ENCODE data around the gene C1orf116.
A peak's percentile ranks its signal among the peaks of the same experiment; 100 is the strongest.

- TF ChIP-seq ZNF687 (IDR thresholded peaks at IDR 0.05) (no peak), EP300 (IDR thresholded peaks at IDR 0.05; ENCODE audit: borderline replicate concordance in 1 of 2, control insufficient read depth in 1 of 2, low read depth in 2 of 2, low read length in 2 of 2) (no peak), ZZZ3 (IDR thresholded peaks at IDR 0.05; ENCODE audit: control insufficient read depth, insufficient read length, low read depth) (no peak), POLR2A (IDR thresholded peaks at IDR 0.05; ENCODE audit: low read depth, low read length) (no peak), CTCF (IDR thresholded peaks at IDR 0.05 in 2 of 3, conservative IDR thresholded peaks at IDR 0.05 in 1 of 3; ENCODE audit: control insufficient read depth in 2 of 3, extremely low read depth in 1 of 3, insufficient read depth in 1 of 3, low read depth in 3 of 3, low read length in 3 of 3) (peak; percentile 71 to 84 (median 71)), HDAC6 (IDR thresholded peaks at IDR 0.05; ENCODE audit: unreplicated experiment) (no peak), MAX (IDR thresholded peaks at IDR 0.05; ENCODE audit: low read depth, low read length) (no peak), JUND (IDR thresholded peaks at IDR 0.05; ENCODE audit: low read depth, low read length) (no peak), EZH2 (IDR thresholded peaks at IDR 0.05; ENCODE audit: borderline replicate concordance, control insufficient read depth, low read depth, low read length) (no peak), CBX5 (IDR thresholded peaks at IDR 0.05; ENCODE audit: low read depth) (no peak), POLR2AphosphoS5 (IDR thresholded peaks at IDR 0.05; ENCODE audit: low read length) (no peak)
These were observed 17.4 kb upstream of the C1orf116 start for GRCh38 chr1:207049974-207050391.
